Mammary epithelial cell (primary cell): ENCODE data around the gene MED25.

Source experiments
- EZH2 ChIP-seq: IDR thresholded peaks from 2 replicates; pipeline ENCODE4 v1.6.1; 2012; ENCODE audit warnings: low read length, inconsistent platforms, borderline replicate concordance
- TF ChIP-seq, protein P1 (sequence below), 2 donors: IDR thresholded peaks in 1 of 2; conservative IDR thresholded peaks in 1 of 2; 2 replicates each; pipeline ENCODE4 v1.5.1; 2011 to 2012; ENCODE audit warnings: inconsistent platforms in 2 of 2, low read length in 2 of 2, mild to moderate bottlenecking in 2 of 2, control low read depth in 1 of 2, low read depth in 1 of 2; ENCODE audit not compliant: insufficient read depth in 1 of 2; ENCODE audit errors: extremely low read depth in 1 of 2

GRCh38 chr19:49782515-49782914, 35.6 kb upstream of the MED25 start:
- TF ChIP-seq, protein P1, sequence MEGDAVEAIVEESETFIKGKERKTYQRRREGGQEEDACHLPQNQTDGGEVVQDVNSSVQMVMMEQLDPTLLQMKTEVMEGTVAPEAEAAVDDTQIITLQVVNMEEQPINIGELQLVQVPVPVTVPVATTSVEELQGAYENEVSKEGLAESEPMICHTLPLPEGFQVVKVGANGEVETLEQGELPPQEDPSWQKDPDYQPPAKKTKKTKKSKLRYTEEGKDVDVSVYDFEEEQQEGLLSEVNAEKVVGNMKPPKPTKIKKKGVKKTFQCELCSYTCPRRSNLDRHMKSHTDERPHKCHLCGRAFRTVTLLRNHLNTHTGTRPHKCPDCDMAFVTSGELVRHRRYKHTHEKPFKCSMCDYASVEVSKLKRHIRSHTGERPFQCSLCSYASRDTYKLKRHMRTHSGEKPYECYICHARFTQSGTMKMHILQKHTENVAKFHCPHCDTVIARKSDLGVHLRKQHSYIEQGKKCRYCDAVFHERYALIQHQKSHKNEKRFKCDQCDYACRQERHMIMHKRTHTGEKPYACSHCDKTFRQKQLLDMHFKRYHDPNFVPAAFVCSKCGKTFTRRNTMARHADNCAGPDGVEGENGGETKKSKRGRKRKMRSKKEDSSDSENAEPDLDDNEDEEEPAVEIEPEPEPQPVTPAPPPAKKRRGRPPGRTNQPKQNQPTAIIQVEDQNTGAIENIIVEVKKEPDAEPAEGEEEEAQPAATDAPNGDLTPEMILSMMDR (conservative IDR thresholded peaks at IDR 0.05 in 1 of 2, IDR thresholded peaks at IDR 0.05 in 1 of 2; ENCODE audit: extremely low read depth in 1 of 2, insufficient read depth in 1 of 2, low read depth in 1 of 2, low read length in 2 of 2), result no peak
- no peak for TF ChIP-seq EZH2
